DMS53 treated with DMSO at 0.1 percent for 48 hours (cell line): Measurements from ENCODE around the gene CLCNKB.
"Not testable (repeated sequence)": the region's sequence is repeated elsewhere in the genome, so short reads cannot be mapped to it uniquely, and the experiment has no call there.

Source experiments
- DNase-seq: peaks from one replicate; lab custom pipeline; 2025; ENCODE audit not compliant: unreplicated experiment; lab: John Stamatoyannopoulos, UW

The CLCNKB gene

DNA sequence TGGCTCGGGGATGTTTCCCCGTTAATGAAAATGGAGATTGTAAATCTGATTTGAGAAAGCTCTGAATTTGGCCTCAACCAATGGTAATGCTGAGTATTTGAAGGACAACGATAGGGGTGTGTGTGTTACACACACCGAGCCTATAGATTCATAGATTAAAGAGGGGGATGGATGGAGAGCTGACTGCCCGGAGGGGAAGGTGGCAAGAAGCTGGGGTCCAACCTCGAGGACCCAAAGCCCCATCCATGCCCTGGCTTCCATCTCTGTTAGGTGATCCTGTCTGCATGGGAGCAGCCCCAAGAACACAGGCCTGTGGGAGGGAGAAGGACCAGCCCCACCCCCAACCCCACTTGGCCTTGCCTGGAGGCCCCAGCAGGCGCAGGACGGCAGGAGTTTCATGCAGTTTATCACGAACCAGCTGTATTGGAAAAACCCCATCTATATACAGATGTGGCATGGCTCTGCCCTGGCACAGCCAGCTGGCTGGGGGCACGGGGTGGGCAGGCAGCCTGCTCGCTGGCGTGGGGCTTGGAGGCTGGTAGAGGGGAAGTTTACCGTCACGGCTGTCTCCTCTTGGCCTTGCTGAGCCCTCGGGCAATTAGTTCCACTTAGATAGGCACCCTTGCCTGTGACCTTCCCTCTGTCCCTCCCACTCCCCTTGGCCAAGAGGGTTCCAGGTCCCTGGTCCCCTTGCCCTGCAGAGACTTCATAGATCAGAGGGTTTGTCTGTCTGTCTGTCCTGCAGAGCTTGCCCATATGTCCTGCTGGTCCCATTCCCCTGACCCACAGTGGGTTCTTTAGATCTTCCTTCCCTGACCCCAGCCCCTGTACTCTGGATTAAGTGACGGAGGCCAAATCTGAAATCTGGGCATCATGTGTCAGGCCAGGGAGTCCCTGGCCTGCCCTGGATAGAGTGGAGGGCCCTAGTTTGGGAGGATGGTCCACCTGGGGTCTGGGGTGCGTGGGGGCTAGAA lies 28.8 kb upstream of the CLCNKB start:
- DNase-seq, result no peak

DNA sequence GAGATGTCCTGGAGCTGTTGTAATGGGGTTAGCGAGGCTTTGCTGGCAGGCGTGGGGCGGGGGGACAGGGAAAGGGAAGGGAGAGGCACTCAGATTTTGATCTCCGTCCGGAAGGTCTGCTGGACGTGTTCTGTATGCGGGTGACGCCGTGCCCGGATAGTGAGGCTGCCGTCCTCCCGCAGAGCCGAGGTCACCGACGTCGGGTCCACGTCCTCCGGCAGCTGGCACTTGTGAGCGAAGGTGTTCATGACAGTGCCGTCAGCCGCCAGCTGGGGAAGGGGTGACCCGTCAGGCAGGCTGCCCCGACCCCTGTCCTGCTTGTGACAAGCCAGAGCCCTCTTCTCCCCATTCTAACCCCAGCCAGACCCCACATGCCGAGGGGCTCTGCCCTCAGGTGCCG lies 28.1 kb upstream of the CLCNKB start:
- DNase-seq, result no peak

DNA sequence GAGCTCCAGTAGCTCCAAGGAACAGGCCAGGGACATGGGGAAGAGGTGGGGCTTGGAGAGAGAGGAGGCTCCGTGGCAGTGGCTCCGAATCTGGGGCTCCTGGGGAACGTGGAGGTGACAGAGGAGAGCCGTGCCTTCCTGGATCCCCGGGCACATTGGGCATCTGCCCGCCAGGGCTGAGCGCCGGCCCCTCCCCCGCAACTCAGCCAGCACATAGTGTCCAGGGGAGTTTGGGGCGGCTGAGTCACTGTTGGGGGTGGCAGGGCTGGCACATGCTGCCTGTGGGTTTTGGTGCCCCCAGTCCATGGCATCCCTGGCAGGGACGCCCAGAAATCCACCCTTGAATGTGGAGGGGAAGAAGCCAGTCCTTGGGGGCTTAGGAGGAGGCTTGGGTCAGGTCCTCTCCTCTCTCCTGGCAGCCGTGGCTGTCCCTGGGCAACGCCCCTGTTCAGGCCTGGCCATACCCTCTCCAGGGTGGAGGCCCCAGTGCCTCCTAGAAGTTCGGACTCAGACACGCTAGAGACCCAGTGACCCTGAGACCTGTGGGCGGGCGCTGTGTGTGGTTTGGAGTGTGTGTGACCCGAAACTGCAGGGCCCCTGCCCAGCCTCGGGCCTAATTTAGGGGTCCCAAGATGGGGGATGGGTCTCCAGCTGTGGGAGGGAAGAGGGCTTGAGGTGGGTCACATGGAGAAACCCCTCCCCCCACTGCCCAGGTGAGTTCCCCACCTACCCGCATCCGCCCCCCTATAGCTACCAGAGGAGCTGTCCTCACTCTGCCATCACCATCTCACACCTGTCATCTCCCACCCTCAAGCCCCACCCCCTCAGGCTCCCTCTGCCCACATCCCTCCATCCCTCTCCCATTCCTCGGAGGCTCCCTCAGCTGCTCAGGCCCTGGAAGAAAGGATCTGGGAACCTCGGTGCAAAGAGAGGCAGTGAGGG lies 27.4 kb upstream of the CLCNKB start:
- DNase-seq, result no peak

DNA sequence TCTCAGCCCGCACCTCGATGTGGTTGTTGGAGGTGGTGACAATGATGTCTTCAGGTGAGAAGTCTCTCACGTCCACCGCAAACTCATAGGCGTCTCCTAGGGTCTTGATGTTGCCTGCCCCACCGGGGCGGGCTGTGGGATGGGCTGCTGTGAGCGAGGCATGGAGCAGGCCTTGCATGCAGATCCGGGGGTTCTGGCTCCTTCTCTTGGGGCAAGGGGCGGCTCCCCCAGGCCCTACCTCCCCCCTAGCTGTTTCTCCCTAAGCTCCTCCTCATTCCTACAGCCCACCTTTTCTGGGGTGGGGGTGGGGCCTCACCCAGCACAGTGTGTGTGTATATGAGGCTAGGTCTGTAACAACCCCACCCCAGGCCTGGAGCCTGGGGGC lies 26.5 kb upstream of the CLCNKB start:
- DNase-seq, result no peak

DNA sequence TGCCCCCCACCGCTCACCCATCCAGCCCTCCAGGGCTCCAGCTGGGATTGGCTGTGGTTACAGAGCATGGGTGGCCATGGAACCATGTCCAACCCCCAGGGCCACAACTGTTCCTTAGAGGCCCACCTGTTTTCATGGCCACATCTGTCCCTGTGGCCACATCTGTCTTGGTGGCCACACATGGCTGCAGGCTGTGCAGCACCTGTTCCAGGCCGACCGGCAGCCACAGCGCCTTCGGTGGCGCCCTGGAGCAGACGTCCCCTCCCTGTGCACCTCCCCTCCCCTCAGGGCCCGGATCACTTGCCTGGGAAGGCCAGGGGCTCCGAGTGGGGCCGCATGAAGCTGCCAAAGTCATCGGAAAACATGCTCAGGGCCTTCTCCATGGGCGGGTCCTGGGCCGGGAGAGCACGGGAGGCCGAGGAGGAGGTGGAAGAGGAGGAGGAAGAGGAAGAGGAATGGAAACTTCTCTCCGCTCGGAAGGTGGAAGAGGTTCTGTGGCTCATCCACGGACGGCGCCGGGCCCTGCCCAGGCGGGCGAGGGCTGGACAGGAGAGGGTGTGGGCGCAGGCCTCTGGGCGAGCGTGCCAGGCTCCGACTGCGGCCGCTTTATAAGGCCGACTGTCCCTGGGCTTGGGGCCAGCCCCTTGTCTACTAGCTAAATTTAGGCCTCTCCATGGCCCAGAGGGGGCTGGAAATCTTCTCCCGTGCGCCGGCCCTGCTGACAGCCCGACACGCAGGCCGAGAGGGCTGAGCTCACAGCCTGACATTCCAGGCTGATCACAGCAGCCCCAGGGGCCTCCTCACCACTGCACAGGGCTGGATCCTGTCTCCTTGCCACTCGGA lies 25.9 kb upstream of the CLCNKB start, which contains the start of gene HSPB7:
TSS of gene HSPB7 (minus strand) at position 583 of the 843 bp plus-strand sequence. CDS start at position 503, 80 bp downstream.
- no peak for DNase-seq

DNA sequence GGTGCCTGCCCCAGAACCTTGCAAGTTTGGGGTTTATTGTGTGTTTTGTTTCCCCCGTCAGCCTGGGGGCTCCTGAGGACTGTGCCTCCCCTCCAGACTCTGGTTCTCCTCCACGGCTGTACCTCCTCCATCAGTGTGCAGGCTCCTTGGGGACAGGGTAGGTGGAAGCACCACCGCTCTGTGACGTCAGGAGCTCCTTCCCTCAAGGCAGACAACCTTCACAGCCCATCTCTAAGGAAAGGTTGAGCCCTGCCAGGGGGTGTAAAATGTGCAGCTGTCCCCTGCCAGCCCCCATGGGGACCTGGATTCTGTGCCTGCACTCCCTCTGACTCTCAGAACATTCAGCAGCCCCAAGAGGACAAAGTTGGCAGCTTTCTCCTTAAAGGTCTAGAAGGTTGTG lies 25.3 kb upstream of the CLCNKB start:
- DNase-seq, result no peak

DNA sequence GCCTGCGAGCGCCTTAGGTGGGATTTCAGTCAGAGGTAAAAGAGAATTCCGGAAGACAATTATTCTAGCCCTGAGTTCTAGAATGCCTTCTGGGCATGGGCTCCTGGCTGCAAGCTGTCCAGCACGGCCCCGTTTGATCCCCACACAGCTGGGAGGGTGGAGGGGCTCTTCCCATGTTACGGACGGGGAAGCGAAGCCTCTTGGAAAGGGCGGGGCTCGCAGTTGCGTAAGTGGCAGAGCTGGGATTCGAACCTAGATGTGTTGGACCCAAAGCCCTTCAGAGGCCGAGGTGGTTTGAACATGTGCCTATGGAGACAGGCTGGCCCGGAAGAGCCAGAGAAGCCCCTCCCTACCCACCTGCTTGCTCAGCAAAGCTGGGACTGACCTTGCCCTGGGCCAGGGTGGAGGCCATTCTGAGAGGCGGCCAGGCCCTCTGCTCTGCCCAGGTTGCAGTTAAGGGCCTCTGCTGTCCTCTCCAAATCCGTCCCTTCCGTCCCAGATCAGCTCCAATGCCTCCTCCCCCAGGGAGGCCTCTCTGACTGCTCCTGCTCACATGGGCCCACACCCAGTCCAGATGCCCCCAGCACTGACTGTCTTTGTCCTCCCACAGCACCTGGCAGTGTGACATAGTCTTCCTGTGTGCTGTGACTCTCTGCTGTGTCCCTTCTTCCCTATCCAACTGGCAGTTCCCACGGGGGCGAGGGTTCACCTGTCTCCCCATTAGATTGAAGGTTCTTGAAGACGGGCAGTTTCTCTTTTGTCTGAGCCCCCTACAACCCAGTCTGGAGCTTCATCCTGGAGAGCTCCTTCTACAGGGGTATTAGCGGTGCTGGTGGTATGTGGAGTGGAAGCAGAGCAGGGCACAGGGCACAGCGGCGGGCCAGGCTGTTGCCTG lies 24.6 kb upstream of the CLCNKB start:
- DNase-seq, result no peak

DNA sequence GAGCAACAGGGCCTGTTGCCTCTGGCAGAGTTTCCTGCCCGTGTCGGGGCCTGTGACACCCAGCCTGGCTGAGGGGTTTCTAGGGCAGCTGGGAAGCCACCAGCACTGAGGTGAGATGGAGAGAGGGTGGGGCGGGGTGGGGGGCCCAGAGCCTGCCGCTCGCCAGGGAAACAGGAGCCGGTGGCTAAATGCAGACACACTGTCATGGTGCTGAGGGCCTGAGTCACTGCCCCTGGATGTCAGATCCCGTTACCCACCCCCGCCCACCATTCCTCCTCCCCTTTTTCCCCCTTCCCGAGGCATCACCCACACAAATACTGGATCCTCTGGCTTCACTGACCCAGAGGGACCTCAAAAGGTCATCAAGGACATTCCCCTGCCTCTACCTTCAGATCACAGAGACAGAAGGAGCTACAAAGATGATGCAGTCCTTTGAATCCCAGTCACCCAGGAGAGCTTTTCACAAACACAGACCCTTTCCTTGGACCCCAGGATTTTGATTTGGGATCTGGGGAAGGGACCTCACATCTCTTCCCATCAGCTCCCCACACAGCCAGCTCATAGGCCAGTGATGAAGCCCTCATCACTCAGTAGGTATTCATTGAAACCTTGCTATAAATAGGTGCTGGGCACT lies 23.8 kb upstream of the CLCNKB start:
- DNase-seq, result no peak

DNA sequence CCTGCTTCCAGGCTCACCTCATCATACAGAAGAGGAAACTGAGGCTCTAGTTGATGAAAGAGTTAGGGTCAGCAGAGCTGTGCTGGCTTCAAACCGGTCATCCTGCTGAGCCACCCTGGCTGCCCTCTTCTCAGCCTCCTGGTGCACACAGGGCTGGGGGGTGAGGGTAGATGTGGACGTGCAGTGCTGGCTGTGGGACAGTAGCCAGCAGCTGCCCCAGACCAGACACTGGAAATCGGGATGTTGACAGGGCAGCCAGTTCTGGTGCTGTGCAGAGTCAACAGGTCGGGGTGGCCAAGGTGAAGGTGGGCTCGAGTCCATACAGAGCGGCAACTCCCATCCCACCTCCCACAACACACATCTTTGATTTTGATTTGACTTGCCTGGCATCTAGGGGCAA lies 23.3 kb upstream of the CLCNKB start:
- no peak for DNase-seq

DNA sequence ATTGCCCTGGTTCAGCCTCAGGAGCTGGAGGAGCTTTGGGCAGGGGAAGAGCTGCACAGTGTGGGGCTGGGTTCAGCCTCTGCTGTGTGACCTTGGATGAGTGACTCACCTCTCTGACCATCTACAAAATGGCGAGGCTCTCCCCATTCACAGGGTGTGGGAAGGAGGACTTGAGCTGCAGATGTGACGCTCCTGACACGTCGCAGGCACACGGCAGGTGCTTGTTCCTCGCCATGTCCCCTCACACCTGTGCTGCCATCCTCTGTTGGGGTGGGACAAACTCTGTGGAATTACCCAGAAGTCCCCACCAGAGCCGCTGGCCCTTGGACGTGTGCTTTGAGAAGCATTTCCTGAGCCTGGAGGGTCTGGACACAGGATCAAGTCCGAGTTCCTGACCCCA lies 22.7 kb upstream of the CLCNKB start:
- not testable (repeated sequence) for DNase-seq

DNA sequence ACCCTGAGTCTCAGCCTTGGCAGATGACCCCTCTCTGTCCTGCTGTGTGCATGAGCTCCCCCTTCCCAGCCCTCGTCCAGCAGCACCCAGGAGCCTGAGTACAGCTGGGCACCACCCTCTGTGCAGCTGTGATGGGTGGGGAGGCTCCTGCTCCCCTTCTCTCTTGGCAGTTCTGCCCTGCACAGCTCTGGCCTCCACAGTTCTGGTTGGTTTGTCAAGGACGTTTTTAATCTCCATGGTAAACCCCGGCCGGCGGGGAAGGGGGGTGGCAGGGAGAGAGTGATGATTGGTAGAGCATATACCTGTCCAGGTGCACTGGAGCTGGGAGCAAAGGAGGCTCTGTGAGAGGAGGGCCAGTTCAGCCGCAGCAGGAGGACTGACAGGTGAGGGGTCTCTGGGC lies 21.9 kb upstream of the CLCNKB start, which contains the start of gene CLCNKA:
TSS of gene CLCNKA (plus strand) at position 356 of the 400 bp plus-strand sequence. CDS start 584 bp downstream, outside the sequence.
- no peak for DNase-seq

DNA sequence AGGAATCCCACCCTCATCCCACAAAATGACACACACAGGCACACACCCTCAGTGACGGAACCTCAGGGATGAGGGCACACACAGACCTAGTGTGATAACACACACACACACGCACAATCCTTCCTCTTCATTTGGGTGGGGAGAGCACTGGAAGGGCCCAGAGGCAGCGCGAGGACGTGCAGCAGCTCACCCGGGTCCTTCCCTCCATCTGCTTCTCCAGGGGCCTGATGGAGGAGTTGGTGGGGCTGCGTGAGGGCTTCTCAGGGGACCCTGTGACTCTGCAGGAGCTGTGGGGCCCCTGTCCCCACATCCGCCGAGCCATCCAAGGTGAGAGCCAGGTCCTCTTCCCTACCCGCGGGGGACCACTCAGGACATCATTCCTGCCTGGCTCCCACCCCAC lies 21.2 kb upstream of the CLCNKB start:
- DNase-seq, result no peak

DNA sequence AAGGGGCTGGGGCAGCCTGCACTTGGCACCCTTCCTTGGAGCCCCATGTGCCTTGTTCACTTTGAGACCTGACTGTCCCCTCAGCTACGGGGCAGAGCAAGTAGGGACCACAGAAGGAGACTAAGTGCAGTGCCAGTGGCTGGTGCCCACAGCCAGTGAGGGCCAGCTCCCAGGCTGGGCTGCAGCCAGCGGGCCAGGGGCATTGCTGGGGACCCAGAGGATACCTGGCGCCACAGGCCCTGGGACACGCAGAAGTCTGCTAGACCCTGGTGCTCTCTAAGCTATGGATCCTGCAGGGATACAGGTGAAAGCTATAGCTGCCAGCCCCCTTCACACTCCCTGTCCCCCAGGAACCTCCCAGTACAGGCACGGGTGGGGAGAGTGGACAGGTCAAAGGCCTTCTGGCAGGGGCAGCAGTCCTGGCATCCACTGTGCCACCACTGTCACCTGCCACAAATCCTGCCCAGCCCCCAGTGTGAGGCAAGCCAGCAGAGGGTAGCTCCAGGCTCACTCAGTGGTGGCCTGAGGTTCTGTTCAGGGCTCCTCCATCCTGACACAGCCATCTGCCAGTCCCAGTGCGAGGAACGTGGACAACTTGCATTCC lies 20.4 kb upstream of the CLCNKB start:
- no peak for DNase-seq

DNA sequence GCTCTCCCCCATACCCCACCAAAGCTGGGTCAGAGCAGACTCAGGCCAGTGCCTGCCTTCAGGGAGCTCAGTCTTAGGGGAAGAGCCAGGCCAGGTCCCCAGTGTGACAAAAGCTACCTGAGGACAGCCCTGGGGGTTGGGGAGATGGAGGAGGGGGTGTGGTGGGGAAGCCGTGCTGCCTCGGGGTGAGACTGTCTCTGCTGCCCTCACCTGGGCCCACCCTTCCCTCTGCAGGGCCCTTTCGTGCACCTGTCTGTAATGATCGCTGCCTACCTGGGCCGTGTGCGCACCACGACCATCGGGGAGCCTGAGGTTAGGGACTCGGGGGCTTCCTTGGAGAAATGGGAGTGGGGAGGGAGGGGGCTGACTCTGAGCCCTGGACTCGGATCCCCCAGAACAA lies 17.3 kb upstream of the CLCNKB start:
- DNase-seq, result not testable (repeated sequence)

DNA sequence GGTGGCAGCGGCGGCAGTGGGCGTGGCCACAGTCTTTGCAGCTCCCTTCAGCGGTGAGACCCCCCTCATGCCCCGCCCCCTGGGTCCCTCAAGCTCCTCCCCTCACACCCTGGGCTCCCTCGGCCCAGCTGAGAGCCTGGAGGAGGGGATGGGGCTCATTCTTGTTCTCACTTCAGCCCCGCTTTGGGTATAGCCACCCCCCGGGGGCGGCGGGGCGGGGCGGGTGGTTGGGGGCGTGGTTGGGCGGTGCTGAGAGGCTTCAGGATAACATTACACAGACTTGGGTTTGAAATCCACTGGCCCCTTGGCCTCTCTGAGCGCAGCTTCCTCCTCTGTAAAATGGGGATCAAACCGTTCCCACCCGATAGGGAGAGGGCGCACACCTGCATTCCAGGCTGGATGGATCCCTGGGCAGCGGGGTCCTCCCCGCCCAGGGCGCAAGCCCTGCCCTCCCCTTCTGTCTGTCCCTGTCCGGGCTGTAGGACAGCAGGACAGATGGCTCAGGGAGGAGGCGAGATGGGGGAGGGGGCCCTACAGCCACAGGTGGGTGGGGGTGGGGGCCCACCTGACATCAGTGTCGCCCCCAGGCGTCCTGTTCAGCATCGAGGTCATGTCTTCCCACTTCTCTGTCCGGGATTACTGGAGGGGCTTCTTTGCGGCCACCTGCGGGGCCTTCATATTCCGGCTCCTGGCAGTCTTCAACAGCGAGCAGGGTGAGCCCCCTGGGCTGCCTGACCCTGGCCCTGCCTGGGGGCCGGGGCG lies 16.7 kb upstream of the CLCNKB start:
- DNase-seq, result no peak

DNA sequence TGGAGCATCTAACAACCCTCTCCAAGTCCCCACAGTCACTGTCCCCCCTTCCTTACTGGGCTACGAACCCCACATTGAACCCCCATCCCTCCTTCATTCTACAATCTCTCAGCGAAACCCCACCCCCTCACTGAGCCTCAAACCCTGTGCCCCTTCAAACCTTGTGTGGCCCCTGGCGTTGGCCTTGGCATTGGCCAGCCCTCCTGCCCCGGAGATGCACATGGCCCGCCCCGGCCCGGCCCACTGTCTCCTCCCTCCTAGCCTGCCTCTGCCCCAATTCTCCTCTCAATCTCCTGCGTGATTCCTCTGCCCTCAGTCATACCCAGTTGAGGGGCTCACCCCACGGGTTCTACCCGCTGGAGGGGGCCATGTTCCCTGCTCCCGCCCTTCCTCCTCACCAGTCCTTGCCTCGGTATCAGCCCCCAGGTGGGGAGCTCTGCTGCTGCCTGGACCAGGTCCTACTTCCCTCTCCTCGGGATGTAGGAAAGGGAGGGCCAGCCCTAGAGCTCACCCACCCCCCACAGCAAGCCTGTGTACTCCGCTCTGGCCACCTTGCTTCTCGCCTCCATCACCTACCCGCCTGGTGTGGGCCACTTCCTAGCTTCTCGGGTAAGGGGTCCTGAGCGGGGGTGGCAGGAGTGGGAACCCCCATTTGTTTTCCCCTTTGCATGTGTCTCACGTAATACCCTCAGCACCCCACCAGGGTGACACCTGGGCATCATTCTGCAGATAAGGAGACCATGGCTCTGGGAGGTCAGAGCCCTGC lies 15.2 kb upstream of the CLCNKB start:
- DNase-seq, result no peak

DNA sequence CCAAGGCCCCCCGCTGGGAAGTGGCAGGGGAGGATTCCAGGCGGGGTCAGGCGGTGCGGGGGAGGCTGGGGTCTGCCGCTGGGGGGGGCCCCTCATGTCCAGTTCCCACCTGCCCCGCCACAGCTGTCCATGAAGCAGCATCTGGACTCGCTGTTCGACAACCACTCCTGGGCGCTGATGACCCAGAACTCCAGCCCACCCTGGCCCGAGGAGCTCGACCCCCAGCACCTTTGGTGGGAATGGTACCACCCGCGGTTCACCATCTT lies 14.6 kb upstream of the CLCNKB start:
- DNase-seq, result not testable (repeated sequence)

DNA sequence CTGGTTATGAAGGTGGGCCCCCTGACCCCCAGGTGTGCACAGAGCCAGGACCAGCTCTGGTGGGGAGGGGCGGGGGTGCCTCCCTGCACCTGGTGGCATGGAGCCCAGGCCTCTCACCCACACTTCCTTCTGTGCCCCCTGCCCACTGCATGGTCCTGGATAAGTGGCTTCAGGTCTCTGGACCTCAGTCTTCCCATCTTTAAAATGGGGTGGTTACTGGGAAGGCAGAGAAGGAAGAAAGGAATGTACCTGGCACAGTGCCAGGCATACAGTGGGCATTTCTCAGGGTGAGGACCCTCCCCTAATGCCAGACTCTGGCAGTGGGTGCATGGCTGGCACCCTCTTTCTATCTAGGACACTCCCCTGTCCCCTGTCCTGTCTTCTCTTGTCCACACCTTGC lies 14.3 kb upstream of the CLCNKB start:
- DNase-seq, result no peak
